GM12878 (cell line): ENCODE results near the gene CAMK2A.

ENCODE experiments used
- BRCA1 ChIP-seq: IDR thresholded peaks from 2 replicates; pipeline ENCODE4 v1.6.1; 2011; ENCODE audit warnings: low read depth, low read length, improper control_type of control experiment
- ETV6 ChIP-seq, 2 experiments: fragments of 450-650 bp in 1 of 2; IDR thresholded peaks in 1 of 2; conservative IDR thresholded peaks in 1 of 2; 2 replicates each; pipeline ENCODE4 v1.6.1; 2014; ENCODE audit warnings: antibody characterized with exemption in 1 of 2, borderline replicate concordance in 1 of 2, low read depth in 1 of 2, mild to moderate bottlenecking in 1 of 2, moderate library complexity in 1 of 2
- POLR2AphosphoS5 ChIP-seq: IDR thresholded peaks from 2 replicates; pipeline ENCODE4 v1.6.1; 2011; ENCODE audit warnings: mild to moderate bottlenecking, low read length, inconsistent platforms

DNA sequence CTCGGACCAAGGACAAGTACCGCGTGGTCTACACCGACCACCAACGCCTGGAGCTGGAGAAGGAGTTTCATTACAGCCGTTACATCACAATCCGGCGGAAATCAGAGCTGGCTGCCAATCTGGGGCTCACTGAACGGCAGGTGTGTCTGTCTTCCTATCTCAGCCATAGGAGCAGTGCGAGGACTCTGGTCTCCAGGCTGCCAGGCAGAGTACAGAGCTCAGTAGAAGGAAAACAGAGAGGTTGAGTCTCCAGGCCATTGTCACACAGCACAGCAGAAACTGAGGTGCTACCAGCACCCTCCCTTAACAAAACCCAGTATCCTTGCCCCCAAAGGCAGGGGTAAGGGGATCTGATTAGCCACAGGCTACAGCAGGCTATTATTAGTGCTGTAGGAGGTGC is 106.8 kb downstream of the CAMK2A start:
- no peak for TF ChIP-seq ETV6 (conservative IDR thresholded peaks at IDR 0.05 in 1 of 2, IDR thresholded peaks at IDR 0.05 in 1 of 2; ENCODE audit: borderline replicate concordance in 1 of 2, low read depth in 1 of 2)
- no peak for TF ChIP-seq POLR2AphosphoS5
- no peak for TF ChIP-seq BRCA1
